C1 segment of cervical spinal cord (tissue), 14 donors: Measurements from ENCODE around the gene CACNA1D.
A peak's percentile ranks its signal among the peaks of the same experiment; 100 is the strongest.

ENCODE experiments used
- DNase-seq, 14 donors: peaks; one replicate each; lab custom pipeline; 2025; lab: John Stamatoyannopoulos, UW

The CACNA1D gene

DNA sequence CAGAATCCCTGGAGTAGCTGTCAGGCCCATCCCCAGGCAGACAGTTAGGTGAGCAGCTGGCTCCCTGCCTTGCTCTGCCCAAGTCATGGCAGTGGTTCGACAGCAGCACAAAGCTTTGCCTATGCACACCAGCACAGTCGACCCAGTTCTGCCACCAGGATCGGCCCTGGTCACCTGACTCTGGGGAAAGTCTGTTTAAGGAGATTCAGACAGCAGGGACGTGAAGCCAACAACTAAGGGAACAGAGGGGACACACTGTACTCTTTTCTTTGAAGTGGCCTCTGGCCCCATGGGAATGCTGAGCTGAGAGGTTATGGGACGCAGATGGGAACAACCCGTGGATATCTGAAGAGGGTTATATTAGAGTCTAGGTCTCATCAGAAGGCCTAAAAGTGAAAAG, 217.0 kb downstream of the CACNA1D start:
- no peak for DNase-seq

GRCh38 chr3:53712817-53713388, 218.5 kb downstream of the CACNA1D start:
- DNase-seq = no peak

DNA sequence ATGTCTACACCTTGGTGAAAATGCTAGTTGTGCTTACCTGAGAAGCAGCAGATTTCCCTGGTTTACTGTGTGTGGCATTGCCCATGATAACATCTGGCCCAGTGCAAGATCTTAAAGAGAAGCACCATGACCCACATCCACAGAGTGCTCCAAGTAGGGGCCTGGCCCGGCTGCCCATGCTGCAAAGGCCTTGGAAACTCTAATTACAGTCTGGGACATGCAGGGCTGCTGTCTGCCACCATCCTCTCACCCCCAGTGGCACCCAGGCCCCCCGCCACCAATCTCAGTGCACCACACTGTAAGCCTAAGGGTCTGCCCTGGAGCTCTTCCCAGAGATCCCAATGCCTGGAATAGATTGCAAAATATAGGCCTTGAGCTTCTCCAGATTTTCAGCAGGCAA, 219.2 kb downstream of the CACNA1D start:
- DNase-seq = no peak

DNA sequence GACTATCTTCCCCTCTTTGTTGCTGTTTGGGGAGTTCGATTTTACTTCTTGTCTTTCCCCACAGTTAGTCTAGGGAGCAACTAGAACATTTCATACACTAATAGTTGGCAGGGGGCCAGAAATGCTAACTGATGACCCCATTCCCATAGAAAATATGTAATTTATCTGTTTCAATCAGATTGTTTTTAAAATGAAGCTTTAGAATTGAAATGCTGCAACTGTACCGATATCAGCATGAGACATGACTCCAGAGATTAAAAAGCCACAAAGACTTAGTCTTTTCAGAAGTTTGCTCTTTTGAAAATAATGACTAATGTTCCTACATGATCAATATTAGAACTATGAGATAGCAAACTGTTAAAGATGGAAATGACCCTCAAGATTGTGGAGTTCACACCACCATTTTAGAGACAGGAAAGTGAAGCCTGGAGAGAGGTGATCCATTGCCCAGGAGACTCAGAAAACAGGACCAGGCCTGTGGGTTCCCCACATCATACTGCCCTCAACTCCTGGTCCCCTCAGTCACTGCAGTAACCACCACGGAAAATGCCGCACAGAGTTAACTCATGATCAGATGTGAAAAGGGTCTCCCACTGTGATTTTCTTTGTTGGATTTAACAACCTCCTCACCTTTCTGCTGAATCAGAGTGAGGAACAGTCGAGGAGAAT, 221.5 kb downstream of the CACNA1D start:
- no peak for DNase-seq

GRCh38 chr3:53716998-53717397, 222.6 kb downstream of the CACNA1D start:
- no peak for DNase-seq

DNA sequence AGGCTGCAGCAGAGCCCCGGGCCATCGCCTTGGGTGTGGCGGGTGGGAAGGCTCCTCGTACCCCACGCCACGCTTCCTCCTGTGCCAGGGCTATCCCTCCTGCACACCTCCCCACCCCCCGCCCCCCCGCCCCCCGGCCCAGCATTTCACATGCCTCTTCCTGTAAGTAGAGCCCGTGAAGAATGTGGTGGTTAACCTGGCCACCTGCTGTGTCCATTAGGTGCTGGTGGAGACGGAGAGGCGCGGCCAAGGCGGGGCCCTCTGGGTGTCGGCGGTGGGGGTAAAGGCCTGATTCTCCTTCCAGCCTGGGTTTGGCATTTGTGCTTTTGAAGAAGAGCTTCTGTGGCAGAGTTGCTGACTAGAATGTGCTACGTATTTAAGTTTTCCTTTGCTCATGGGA, 224.1 kb downstream of the CACNA1D start:
- DNase-seq = no peak

DNA sequence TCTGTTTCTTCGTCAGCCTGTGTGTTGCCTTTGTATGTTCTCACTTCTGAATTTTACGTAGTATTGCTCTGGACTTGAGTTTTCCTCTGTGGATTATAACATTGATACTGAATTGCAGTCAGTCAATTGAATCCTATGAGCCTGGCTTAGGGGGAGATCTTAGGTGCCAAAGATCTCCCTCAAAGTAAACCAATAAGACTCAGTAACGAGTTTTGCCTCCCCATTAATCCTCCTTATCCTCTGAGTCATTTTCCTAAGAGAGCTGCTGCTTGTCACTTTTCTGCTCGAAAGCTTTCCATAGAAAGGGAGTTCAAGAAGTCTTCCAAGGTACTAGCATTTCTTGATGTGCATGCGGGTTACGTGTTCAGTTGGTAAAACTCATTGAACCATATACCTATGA, 225.4 kb downstream of the CACNA1D start:
- no peak for DNase-seq

DNA sequence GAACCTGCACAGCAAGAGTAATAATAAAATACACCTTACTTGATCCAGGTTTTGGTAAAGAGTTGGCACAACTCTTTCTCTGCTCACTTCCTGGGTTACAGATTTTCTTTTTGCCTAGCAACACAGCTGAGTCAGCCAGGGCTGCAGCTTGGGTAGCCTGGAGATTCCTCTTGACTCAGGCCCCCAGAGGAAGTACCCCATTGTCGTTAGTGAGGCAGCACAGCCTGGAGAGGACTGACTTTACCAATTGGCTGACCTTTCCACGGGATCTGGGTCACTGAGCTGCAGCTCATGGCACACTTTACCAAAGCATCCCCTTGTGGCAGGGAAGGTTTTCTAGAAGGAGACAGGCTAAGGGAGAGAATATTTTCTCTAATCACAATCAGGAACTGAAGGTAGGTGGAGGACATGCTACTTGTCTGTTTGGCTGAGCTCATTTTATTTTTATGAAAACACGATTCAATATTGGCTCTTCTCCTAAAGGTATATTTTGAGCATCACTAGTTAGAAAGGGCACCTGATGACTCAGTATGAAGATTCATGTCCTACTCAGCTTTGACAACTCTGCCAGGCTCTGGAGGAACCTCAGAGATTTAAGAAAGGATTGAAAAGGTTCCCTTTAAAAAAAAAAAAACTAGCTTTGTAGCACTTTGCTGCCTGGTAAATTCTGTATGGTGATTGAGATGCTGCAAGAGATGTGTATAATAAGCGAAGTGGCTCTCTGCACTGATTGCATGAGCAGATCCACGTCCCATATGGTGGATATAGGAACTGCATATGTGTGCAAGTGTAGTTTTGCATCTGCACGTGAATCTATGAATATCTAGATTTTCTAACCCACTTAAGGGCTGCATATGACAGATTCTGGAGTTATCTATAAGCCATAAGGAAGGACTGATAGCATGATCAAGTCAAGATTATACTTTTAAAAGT, 227.0 kb downstream of the CACNA1D start:
- peak in 1 of 14 donors; percentile 56 for DNase-seq

DNA sequence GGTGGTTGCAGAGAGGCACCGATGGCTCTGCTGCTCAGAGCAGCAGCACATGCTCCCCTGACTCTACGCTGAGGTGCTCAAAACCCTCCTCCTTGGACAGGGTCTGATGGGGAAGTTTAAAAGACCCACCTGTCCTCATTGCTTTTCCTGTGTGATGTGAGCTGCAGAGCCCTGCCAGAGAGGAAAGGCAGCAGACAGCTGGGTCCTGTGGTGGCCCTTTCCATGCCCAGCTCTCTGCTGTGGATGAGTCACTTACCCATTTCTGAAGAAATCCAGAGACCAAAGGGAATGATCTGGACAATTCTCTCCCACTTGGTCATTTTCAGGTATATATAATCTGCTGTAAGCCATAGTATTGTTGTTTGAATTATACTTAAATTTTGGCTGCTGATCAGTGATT, 230.2 kb downstream of the CACNA1D start:
- no peak for DNase-seq

DNA sequence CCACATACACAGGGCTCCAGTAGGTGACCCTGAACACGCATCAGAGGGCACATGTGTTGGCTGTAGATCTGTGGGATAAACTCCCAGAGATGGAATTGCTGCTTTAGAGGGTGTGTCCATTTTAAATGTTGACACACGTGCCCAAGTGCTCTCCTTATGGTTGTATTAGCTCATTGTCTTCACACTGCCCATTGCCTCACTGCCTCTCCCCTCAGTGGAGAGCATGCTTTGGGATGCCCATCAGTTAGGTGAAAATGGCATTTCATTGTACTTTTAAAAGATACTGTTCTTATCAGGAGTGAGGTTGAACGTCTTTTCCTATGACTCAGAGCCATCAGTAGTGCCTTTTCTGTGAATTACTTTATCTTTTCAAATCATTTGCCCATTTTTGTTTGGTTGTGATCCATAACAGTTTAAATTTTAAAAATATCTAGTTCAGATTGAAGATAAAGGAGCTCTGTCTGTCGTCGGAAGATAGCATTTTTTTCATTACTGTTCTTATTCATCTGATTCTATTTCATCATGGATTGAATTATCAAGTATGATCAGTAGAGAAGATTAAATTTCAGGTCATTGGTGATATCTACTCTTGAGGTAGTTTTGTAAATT, 231.1 kb downstream of the CACNA1D start:
- no peak for DNase-seq

- no peak for DNase-seq
Observed at GRCh38 chr3:53726643-53727042, 232.2 kb downstream of the CACNA1D start.

DNA sequence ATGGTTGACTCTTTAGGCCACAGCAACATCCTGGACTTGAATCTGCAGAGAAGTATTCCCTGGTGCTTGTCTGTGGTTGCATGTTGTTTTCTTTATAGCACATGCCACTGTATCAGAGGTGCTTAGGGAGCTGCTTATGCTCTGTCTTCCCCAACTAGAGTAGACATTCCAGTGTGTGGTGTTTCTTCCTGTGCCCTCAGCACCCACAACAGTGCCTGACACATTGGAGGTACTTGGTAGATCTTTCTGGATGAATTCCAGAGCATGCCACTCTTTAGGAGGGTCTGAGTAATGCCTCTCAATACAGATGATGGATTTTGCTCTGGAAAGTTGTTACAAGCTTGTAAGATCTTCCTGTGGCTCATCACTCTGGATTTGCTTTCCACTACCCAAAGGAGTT, 234.2 kb downstream of the CACNA1D start:
- no peak for DNase-seq

GRCh38 chr3:53729159-53729558, 234.7 kb downstream of the CACNA1D start:
- DNase-seq = no peak

- DNase-seq = no peak
Observed at GRCh38 chr3:53729618-53730017, 235.2 kb downstream of the CACNA1D start.

- peak in 8 of 14 donors; percentile 17 to 49 (median 36) for DNase-seq
Observed at GRCh38 chr3:53730576-53730975, 236.2 kb downstream of the CACNA1D start.

- DNase-seq = no peak
Observed at GRCh38 chr3:53731934-53732624, 237.7 kb downstream of the CACNA1D start.

DNA sequence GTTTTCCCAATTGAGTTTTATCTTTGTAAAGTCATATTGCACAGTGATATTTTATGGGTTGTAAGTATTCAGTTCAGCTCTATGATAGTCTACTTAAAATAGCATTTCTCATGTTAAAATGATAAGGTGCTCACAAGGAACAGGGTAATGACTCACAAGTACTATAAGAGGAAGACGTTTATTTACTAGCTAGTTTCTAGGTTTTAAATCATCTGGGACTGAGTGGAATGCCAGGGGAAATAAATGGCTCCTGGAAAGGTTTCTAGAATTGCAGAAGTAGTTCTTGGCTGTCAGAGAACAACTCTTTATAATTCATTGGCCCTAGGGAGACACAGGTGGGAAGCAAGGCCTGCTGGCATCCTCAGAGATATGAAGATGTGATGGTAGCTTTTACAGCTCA, 239.0 kb downstream of the CACNA1D start:
- DNase-seq = no peak

GRCh38 chr3:53739966-53740365, 245.6 kb downstream of the CACNA1D start:
- no peak for DNase-seq

DNA sequence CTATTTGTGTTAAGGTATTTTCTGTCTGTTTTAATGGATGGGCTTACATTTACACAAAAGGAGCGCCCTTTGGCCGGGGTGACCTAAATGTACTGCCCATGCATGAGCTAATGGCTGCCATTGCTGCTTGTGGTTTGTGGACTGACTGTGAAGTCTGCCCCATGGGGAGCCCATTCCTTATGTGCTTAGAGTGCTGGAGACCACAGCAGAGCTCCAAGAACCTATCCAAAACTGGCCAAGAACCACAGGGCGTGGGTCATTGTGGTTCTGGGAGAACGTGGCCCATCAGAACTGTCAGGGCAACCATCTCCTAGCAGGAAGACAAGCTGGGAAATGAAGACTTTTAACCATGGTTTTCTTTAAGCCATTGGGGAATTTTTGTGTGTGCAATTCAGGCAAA, 246.5 kb downstream of the CACNA1D start:
- DNase-seq = no peak

GRCh38 chr3:53744351-53744750, 249.9 kb downstream of the CACNA1D start:
- DNase-seq = peak in 1 of 14 donors; percentile 8

DNA sequence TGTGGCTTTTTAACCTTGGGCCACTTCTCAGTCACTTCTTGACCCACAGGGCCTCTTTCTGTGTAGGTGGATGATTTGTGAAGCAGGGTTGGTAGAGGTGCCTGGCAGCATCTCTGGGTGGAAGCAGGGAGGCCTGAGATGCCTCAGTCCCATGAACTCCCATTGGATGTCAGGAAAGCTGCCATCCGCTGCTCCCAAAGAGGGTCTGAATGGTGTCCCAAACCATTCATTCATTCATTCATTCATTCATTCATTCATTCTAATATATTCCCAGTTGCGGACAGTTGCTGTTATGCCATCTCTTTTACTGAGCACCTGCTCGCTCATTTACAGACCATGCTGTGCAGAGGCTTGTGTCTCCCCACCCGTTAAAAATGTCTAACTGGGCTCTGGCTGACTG, 253.1 kb downstream of the CACNA1D start:
- no peak for DNase-seq
